Measurements from ENCODE around the gene AKAIN1. TPM values are rescaled to one million over a fixed set of nuclear protein-coding genes. Genes with fewer than 3 reads are reported as not detected.

Gene AKAIN1
- total and polyA plus RNA-seq, 2 of the 4 experiments (the other 2 are of a cell fraction) = not detected

DNA sequence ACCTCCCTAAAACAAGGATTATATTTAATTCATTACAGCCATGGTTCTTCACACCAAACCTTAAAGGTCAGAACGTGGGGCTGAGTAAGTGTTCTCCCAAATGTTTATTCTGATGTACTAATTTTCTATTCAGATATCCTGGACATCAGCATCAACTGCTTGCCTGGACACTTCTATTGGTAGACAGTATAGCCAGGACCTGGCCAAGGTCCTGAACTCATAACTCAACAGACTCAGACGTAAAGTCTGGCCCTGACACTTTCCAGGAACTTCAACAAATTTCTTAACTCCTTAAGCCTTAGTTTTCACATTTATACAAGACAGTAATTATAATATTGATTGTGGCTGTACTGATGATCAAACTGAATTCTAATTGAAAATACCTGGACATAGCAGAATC is 89.1 kb downstream of the AKAIN1 start:
- Histone ChIP-seq H3K14ac (replicated peaks; ENCODE audit: low read depth, low read length) (no peak overlapping the region), H3K18ac (ENCODE audit: low read depth, low read length) (no peak overlapping the region), H3K79me1 (ENCODE audit: low read depth in 1 of 2, low read length in 2 of 2) (no peaks in the 10 kb centered on the region), H3K23ac (ENCODE audit: low read depth, low read length) (no peak overlapping the region), H3K9ac (ENCODE audit: low read depth, low read length) (no peak overlapping the region), H2BK20ac (ENCODE audit: low read depth, low read length) (no peak overlapping the region), H3K4me3 (ENCODE audit: insufficient read depth, low read depth, low read length) (no peak overlapping the region), H2AK9ac (replicated peaks; ENCODE audit: low read depth, low read length, poor library complexity) (no peak overlapping the region), H3K36me3 (ENCODE audit: control insufficient read depth, insufficient read depth, low read length) (no peaks in the 10 kb centered on the region), H4K20me1 (ENCODE audit: insufficient read depth, low read length) (no peaks in the 10 kb centered on the region), H4K5ac (ENCODE audit: low read depth, low read length) (no peak overlapping the region), H4K91ac (ENCODE audit: insufficient read depth, low read depth, low read length) (no peak overlapping the region), H2AK5ac (ENCODE audit: low read depth, low read length) (no peak overlapping the region), H4K8ac (ENCODE audit: low read depth in 2 of 2, low read length in 2 of 2) (no peak overlapping the region), H3K9me1 (ENCODE audit: insufficient read depth, low read length) (no peaks in the 10 kb centered on the region), H3K56ac (ENCODE audit: extremely low read depth, insufficient read depth, low read length) (no peak overlapping the region), H2BK5ac (ENCODE audit: low read depth, low read length, poor library complexity, severe bottlenecking) (no peak overlapping the region), H3K27me3 (ENCODE audit: control insufficient read depth, insufficient read depth, low read length) (no peaks in the 10 kb centered on the region), H3K4me2 (ENCODE audit: low read depth, low read length) (no peak overlapping the region), H3K27ac (ENCODE audit: insufficient read depth, low read length) (no peak overlapping the region), H3K9me3 (ENCODE audit: control insufficient read depth, insufficient read depth, low read length) (peaks cover 3% of the 10 kb centered on the region; the same call in 1 of the 2 replicates), H2BK15ac (ENCODE audit: low read depth, low read length) (no peak overlapping the region), H2BK120ac (ENCODE audit: low read depth, low read length) (no peak overlapping the region), H2AFZ (replicated peaks; ENCODE audit: low read length, poor library complexity) (no peak overlapping the region), H3K4me1 (ENCODE audit: control insufficient read depth, insufficient read depth, low read length) (no peaks in the 10 kb centered on the region), H3K4ac (ENCODE audit: low read depth, low read length) (no peak overlapping the region)
- ATAC-seq (ENCODE audit: low read depth) (no peak), DNase-seq (no peak)
- ChIA-PET CTCF (no interaction called here), POLR2A (ENCODE audit: unreplicated experiment) (no interaction called here)
- BruUV-seq (replicated peaks) = no TSS peak
- intact Hi-C loops (cut with micrococcal nuclease) (no loop called here), dilution Hi-C loops (cut with HindIII; ENCODE audit: low sequenced_read_pairs, unreplicated experiment) (no loop called here), in situ Hi-C loops (cut with MboI; ENCODE audit: low sequenced_read_pairs) (no loop called here)
- no CpG with 5 or more reads among the region's 2 CpGs for WGBS, 2 experiments (ENCODE audit: extremely low coverage in 2 of 2, insufficient read length in 1 of 2)
- TF ChIP-seq CEBPB (IDR thresholded peaks at IDR 0.05; ENCODE audit: low read depth, low read length) = no peak
- no peak for TF ChIP-seq MAZ (IDR thresholded peaks at IDR 0.05; ENCODE audit: borderline replicate concordance, low read depth, low read length)
- no peak for TF ChIP-seq NFE2L2 (IDR thresholded peaks at IDR 0.05; ENCODE audit: low read depth, low read length)
- TF ChIP-seq MXI1 (IDR thresholded peaks at IDR 0.05; ENCODE audit: borderline replicate concordance, low read depth, low read length) = no peak
- TF ChIP-seq RCOR1 (IDR thresholded peaks at IDR 0.05; ENCODE audit: insufficient replicate concordance, low read length) = no peak
- no peak for TF ChIP-seq CTCF (conservative IDR thresholded peaks at IDR 0.05; ENCODE audit: low read depth, low read length)

All from IMR-90 (cell line).